SK-N-SH (cell line): ENCODE measurements around the gene ZNF277. TPM values are rescaled to one million over a fixed set of nuclear protein-coding genes. Genes with fewer than 3 reads are reported as not detected.

ENCODE experiments used
- CTCF ChIA-PET: fragments of 300-600, 350-600 bp; formaldehyde crosslinking; extraction: SDS; loops from one replicate; lab custom pipeline; 2021; lab: Yijun Ruan, JAX
- POLR2A ChIA-PET: fragments of 350-600 bp; sonication (Branson Sonifier 250); formaldehyde crosslinking; extraction: SDS; loops from one replicate; lab custom pipeline; 2020; ENCODE audit warnings: antibody characterized with exemption, inconsistent platforms; lab: Yijun Ruan, JAX
- DNase-seq: peaks from one replicate; pipeline ENCODE4 v3.0.0; 2012
- H2AFZ ChIP-seq: fragments of 200-600 bp; sonication (generic); 2 replicates; pipeline ENCODE4 v1.8.1; 2016; ENCODE audit warnings: antibody characterized with exemption, mild to moderate bottlenecking, low read depth
- H3F3A ChIP-seq: fragments of 200-600 bp; sonication (generic); replicated peaks from 2 replicates; pipeline ENCODE3; 2016; ENCODE audit warnings: antibody characterized with exemption, mild to moderate bottlenecking; ENCODE audit not compliant: insufficient read depth
- H3K27ac ChIP-seq, 2 experiments: fragments of 200-500 bp in 1 of 2; fragments of 200-600 bp in 1 of 2; sonication (Bioruptor generic) in 1 of 2; sonication (generic), shearing (Covaris generic) in 1 of 2; 2 replicates each; pipeline versions ENCODE4 v1.5.1 to v1.6.1; 2014 to 2016; ENCODE audit warnings: low read depth in 2 of 2, inconsistent platforms in 1 of 2, low read length in 1 of 2, mild to moderate bottlenecking in 1 of 2, mixed read lengths in 1 of 2
- H3K27me3 ChIP-seq: fragments of 200-600 bp; sonication (generic), shearing (Covaris generic); 2 replicates; pipeline ENCODE4 v1.6.1; 2016; ENCODE audit warnings: mixed run types; ENCODE audit not compliant: insufficient read depth
- H3K36me3 ChIP-seq, 2 experiments: fragments of 200-500 bp in 1 of 2; fragments of 200-600 bp in 1 of 2; sonication (Bioruptor generic) in 1 of 2; sonication (generic) in 1 of 2; replicated peaks in 1 of 2; 2 replicates each; pipeline versions ENCODE3 to v1.5.1; 2014 to 2016; ENCODE audit warnings: low read length in 1 of 2, mild to moderate bottlenecking in 1 of 2; ENCODE audit not compliant: insufficient read depth in 2 of 2, control insufficient read depth in 1 of 2
- H3K4me1 ChIP-seq, 2 experiments: fragments of 200-500 bp in 1 of 2; fragments of 200-600 bp in 1 of 2; sonication (Bioruptor generic) in 1 of 2; sonication (generic), shearing (Covaris generic) in 1 of 2; 2 replicates each; pipeline versions ENCODE4 v1.5.1 to v1.6.1; 2014 to 2016; ENCODE audit warnings: low read depth in 1 of 2, low read length in 1 of 2, mixed run types in 1 of 2; ENCODE audit not compliant: insufficient read depth in 2 of 2, control insufficient read depth in 1 of 2
- H3K4me2 ChIP-seq: fragments of 200-600 bp; sonication (generic), shearing (Covaris generic); 2 replicates; pipeline ENCODE4 v1.6.1; 2017; ENCODE audit warnings: mixed run types
- H3K4me3 ChIP-seq, 2 experiments: fragments of 200-500 bp in 1 of 2; fragments of 200-600 bp in 1 of 2; sonication (Bioruptor generic) in 1 of 2; sonication (generic), shearing (Covaris generic) in 1 of 2; 2 replicates each; pipeline versions ENCODE4 v1.5.1 to v1.8.1; 2014 to 2016; ENCODE audit warnings: low read depth in 2 of 2, inconsistent platforms in 1 of 2, low read length in 1 of 2, mild to moderate bottlenecking in 1 of 2, mixed read lengths in 1 of 2, moderate library complexity in 1 of 2
- H3K79me2 ChIP-seq: fragments of 200-600 bp; sonication (generic); 2 replicates; pipeline ENCODE4 v1.8.1; 2017; ENCODE audit warnings: mild to moderate bottlenecking; ENCODE audit not compliant: insufficient read depth
- H3K9ac ChIP-seq: fragments of 200-600 bp; sonication (generic); 2 replicates; pipeline ENCODE4 v1.6.1; 2017; ENCODE audit warnings: mixed run types
- H3K9me2 ChIP-seq: fragments of 200-600 bp; sonication (generic); 2 replicates; pipeline ENCODE4 v1.6.1; 2017; ENCODE audit warnings: mixed run types
- H3K9me3 ChIP-seq: fragments of 200-600 bp; sonication (generic); 2 replicates; pipeline ENCODE4 v1.6.1; 2017; ENCODE audit warnings: mixed run types, mild to moderate bottlenecking, moderate library complexity
- H4K20me1 ChIP-seq: fragments of 200-600 bp; sonication (generic); 2 replicates; pipeline ENCODE4 v1.6.1; 2017; ENCODE audit warnings: mild to moderate bottlenecking, mixed run types; ENCODE audit not compliant: insufficient read depth
- EP300 ChIP-seq, 2 experiments: IDR thresholded peaks; 2 replicates each; pipeline versions ENCODE4 v1.4.0 to v1.6.1; 2012; ENCODE audit warnings: borderline replicate concordance in 1 of 2, low read depth in 1 of 2, low read length in 1 of 2
- GABPA ChIP-seq: IDR thresholded peaks from 2 replicates; pipeline ENCODE4 v1.4.0; 2012; ENCODE audit warnings: low read depth, mild to moderate bottlenecking
- JUND ChIP-seq: IDR thresholded peaks from 2 replicates; pipeline ENCODE4 v1.4.0; 2012
- MAX ChIP-seq: IDR thresholded peaks from 2 replicates; pipeline ENCODE4 v1.4.0; 2012; ENCODE audit warnings: low read depth
- MXI1 ChIP-seq: IDR thresholded peaks from 2 replicates; pipeline ENCODE4 v1.6.1; 2012; ENCODE audit warnings: mild to moderate bottlenecking, low read depth, low read length, improper control_type of control experiment
- NRF1 ChIP-seq: IDR thresholded peaks from 2 replicates; pipeline ENCODE4 v1.6.1; 2012; ENCODE audit warnings: low read depth, mild to moderate bottlenecking, low read length
- PBX3 ChIP-seq: IDR thresholded peaks from 2 replicates; pipeline ENCODE4; 2012
- RAD21 ChIP-seq: IDR thresholded peaks from 2 replicates; pipeline ENCODE4 v1.6.1; 2012; ENCODE audit warnings: mild to moderate bottlenecking, low read length
- SIN3A ChIP-seq: IDR thresholded peaks from 2 replicates; pipeline ENCODE4 v1.6.1; 2012; ENCODE audit warnings: low read depth, mild to moderate bottlenecking, low read length, moderate library complexity, borderline replicate concordance
- SMC3 ChIP-seq: IDR thresholded peaks from 2 replicates; pipeline ENCODE4 v1.6.1; 2012; ENCODE audit warnings: low read depth, low read length, improper control_type of control experiment
- TAF1 ChIP-seq: IDR thresholded peaks from 2 replicates; pipeline ENCODE4 v1.6.1; 2012; ENCODE audit warnings: low read depth, mild to moderate bottlenecking, low read length, moderate library complexity, borderline replicate concordance
- TEAD4 ChIP-seq: IDR thresholded peaks from 2 replicates; pipeline ENCODE4 v1.4.0; 2012; ENCODE audit warnings: mild to moderate bottlenecking, borderline replicate concordance; ENCODE audit not compliant: insufficient read depth
- WGBS: methylation state at CpG from one replicate; pipeline ENCODE4 v1.1.6; 2017; ENCODE audit warnings: low lambda C conversion rate; 5-methylcytosine and 5-hydroxymethylcytosine counted together
- polyA plus RNA-seq, 3 experiments: library from polyadenylated mRNA; depleted of rRNA; stranded (reverse); fragments of >200 nt; gene quantifications; 2 replicates each; pipeline ENCODE4 v1.2.3, GENCODE V29; 2012
- TF ChIP-seq, protein P1 (sequence below): IDR thresholded peaks from 2 replicates; pipeline ENCODE4 v1.4.0; 2012; ENCODE audit warnings: low read depth, borderline replicate concordance
- TF ChIP-seq, protein P2 (sequence below): fragments of 200-600 bp; sonication (generic); IDR thresholded peaks from 2 replicates; pipeline ENCODE4 v1.6.1; 2017; ENCODE audit warnings: antibody characterized with exemption, mild to moderate bottlenecking, moderate library complexity

Gene ZNF277
- polyA plus RNA-seq, 1 of the 3 experiments (the other 2 are of a cell fraction) = 11.5 TPM

GRCh38 chr7:112206991-112207592 is 597 bp downstream of the ZNF277 start:
- CTCF ChIA-PET = interaction anchor here (0.7 to 4.3 kb wide), 5 partner anchors 8 to 444 kb away, joined by 3 to 25 read pairs (median 3); no protein-coding TSS in a partner anchor
- DNase-seq = peak; percentile 44
- peak overlapping the region; percentile 92 for H3K4me2 ChIP-seq

GRCh38 chr7:112207765-112208164 is 1.3 kb downstream of the ZNF277 start:
- Histone ChIP-seq H3K27me3 (no peaks in the 10 kb centered on the region), H4K20me1 (0 out of 2 replicates have a peak, but pooled peaks cover under 1% of the 10 kb centered on the region), H3K9ac (no peak overlapping the region), H3F3A (no peaks in the 10 kb centered on the region), H2AFZ (no peak overlapping the region), H3K9me2 (no peaks in the 10 kb centered on the region), H3K36me3 (no peaks in the 10 kb centered on the region), H3K4me2 (peak overlapping the region; percentile 92), H3K79me2 (peaks cover 79% of the 10 kb centered on the region), H3K9me3 (no peaks in the 10 kb centered on the region), H3K4me1 (peaks cover 0 to 14% of the 10 kb centered on the region in 2 experiments; a peak in 2 of 4 replicates), H3K4me3 (peak overlapping the region; percentile 82 to 99; a peak in 2 of 4 replicates), H3K27ac (no peak overlapping the region)
- 96% methylated on average over 6 of the region's 6 CpGs for WGBS
- TF ChIP-seq RAD21 = no peak
- TF ChIP-seq SIN3A = no peak
- no peak for TF ChIP-seq MXI1
- no peak for TF ChIP-seq EP300 (IDR thresholded peaks at IDR 0.05; ENCODE audit: borderline replicate concordance in 1 of 2, low read depth in 1 of 2, low read length in 1 of 2)
- TF ChIP-seq, protein P1, sequence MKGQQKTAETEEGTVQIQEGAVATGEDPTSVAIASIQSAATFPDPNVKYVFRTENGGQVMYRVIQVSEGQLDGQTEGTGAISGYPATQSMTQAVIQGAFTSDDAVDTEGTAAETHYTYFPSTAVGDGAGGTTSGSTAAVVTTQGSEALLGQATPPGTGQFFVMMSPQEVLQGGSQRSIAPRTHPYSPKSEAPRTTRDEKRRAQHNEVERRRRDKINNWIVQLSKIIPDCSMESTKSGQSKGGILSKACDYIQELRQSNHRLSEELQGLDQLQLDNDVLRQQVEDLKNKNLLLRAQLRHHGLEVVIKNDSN = no peak
- no peak for TF ChIP-seq JUND
- TF ChIP-seq, protein P2, sequence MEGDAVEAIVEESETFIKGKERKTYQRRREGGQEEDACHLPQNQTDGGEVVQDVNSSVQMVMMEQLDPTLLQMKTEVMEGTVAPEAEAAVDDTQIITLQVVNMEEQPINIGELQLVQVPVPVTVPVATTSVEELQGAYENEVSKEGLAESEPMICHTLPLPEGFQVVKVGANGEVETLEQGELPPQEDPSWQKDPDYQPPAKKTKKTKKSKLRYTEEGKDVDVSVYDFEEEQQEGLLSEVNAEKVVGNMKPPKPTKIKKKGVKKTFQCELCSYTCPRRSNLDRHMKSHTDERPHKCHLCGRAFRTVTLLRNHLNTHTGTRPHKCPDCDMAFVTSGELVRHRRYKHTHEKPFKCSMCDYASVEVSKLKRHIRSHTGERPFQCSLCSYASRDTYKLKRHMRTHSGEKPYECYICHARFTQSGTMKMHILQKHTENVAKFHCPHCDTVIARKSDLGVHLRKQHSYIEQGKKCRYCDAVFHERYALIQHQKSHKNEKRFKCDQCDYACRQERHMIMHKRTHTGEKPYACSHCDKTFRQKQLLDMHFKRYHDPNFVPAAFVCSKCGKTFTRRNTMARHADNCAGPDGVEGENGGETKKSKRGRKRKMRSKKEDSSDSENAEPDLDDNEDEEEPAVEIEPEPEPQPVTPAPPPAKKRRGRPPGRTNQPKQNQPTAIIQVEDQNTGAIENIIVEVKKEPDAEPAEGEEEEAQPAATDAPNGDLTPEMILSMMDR = no peak
- TF ChIP-seq NRF1 = no peak
- no peak for TF ChIP-seq TEAD4
- no peak for TF ChIP-seq SMC3
- no peak for TF ChIP-seq PBX3
- no peak for TF ChIP-seq MAX
- TF ChIP-seq TAF1 = no peak
- DNase-seq = no peak
- ChIA-PET POLR2A (no interaction called here), CTCF (interaction anchor here (4.3 kb wide), 1 partner anchor 445 kb away, joined by 25 read pairs; no protein-coding TSS in a partner anchor)

More at GRCh38 chr7:112206991-112207592, 597 bp downstream of the ZNF277 start:
- H3K4me3 ChIP-seq = peak overlapping the region; percentile 82 to 99
- H3K9ac ChIP-seq = peak overlapping the region; percentile 83
- no peaks in the 10 kb centered on the region for H3K27me3 ChIP-seq
- H4K20me1 ChIP-seq = no peaks in the 10 kb centered on the region
- H2AFZ ChIP-seq = peak overlapping the region; percentile 93
- peaks cover 73% of the 10 kb centered on the region for H3K79me2 ChIP-seq
- H3K9me2 ChIP-seq = no peaks in the 10 kb centered on the region
- TF ChIP-seq MAX (no peak), GABPA (peak; percentile 27; the same call in 1 of the 2 replicates)
- TF ChIP-seq, all 33 proteins: peak for 1
- Histone ChIP-seq H3K27ac (peak overlapping the region; percentile 59 to 73; a peak in 3 of 4 replicates), H3K4me1 (peaks cover 0 to 18% of the 10 kb centered on the region in 2 experiments; a peak in 2 of 4 replicates), H3K9me3 (no peaks in the 10 kb centered on the region), H3K36me3 (no peaks in the 10 kb centered on the region), H3F3A (no peaks in the 10 kb centered on the region)
- WGBS = 9% methylated on average over 9 of the region's 14 CpGs
- POLR2A ChIA-PET = interaction anchor here (0.9 to 1.4 kb wide), 6 partner anchors 8 to 351 kb away, joined by 3 read pairs; no protein-coding TSS in a partner anchor
